ENCODE measurements around the gene IL17A.

Gene IL17A

DNA sequence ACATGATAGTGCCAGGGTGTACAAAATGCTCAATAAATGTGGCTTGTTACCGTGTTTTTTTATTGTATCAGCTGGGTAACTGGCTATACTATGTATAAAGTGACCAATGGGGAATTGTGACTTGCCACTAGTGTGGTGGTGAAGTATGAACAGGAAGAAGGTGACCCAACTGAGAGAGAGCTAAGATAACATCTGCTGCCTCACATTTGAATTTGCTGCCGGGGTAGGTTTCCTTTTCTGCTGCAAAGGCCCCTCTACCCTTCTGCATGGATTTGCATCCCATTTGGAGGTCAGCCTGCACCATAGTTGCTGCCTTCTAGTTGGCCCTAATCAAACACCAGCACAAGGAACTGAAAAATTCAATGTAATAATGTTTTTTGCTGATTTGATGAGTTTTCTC lies 24.1 kb downstream of the IL17A start:
- DNase-seq = no peak

DNA sequence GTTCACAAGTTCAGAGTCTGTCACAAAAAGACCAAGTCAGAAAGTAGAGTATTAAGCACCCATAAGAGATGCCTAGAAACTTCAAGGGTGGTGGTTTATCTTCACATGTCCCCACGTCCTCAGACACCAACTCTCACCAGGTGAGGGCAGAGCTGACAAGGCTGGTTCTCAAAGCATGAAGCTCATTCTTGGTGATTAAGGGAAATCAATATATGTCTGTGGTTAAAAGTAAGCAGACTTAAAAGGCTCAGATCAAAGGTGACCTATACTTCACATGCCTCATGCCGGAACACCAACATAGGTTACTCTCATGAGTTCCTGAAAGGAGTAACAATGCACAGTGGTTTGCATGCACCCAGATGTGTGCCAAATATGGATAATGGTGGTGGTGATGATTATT lies 27.0 kb downstream of the IL17A start:
- no peak for DNase-seq

DNA sequence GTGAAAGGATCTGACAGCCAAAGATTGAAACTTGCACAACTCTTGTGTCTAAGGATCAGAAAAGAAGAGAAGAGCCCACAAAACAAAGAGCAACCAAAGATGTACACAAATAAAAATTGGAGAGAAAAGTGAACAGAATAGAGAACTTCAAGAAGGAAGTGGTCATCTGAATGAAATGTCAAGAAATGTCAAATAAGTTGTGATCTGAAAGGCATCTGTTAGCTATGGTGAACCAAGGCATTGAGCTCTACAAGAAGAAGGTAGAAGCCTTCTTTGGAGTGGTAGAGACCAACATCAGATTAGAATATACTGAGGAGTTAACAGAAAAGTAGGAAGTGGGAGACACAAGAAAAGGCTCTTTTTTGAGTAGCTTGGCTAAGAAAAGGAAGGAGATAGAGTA lies 29.6 kb downstream of the IL17A start:
- no peak for DNase-seq

DNA sequence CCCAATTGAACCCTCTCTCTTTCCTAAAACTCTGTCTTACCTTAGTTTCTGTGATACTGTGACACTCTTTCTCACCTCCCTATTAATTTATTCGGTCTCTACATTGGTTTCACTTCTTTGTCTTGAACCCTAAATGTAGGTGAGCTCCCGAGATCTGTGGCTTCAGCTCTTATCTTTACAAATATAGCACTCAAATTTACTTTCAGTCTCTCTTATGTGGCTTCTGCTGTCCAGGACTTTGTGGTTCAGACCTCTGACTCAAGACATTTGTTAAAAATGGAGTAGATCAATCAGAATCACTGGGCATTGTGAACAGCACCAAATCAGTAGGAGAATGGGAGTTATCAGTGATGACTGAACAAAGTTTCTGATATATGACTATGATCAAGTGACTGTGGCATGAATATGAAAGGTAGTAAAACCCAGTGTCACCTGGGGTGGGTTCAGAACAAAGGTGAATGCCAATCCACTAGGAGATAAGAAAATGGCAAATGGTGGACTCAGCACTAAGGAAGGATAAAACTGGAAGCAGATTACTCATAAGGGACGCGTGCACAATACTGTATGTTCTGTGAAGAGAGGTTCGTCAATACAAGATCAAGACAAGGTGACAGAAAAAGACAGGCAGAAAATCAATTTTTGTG lies 30.9 kb downstream of the IL17A start:
- DNase-seq = no peak

DNA sequence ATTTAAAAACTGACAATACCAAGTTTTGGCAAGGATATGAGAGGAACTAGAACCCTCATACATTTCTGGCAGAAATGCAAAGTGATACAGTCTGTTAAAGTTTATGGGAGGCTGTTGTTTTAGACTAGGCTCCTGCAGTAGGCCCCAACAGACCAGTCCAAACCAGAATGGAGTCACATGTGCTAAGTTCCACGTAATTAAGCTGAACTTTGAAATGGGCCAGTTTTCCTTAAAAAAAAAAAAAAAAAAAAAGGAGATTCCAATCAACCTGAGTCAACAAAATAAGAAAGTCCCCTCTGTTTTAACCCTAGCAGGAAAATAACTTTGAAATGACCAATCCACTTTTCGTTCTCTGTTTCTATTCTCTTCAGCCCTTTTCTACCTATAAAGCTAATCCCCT lies 31.6 kb downstream of the IL17A start:
- DNase-seq = no peak

DNA sequence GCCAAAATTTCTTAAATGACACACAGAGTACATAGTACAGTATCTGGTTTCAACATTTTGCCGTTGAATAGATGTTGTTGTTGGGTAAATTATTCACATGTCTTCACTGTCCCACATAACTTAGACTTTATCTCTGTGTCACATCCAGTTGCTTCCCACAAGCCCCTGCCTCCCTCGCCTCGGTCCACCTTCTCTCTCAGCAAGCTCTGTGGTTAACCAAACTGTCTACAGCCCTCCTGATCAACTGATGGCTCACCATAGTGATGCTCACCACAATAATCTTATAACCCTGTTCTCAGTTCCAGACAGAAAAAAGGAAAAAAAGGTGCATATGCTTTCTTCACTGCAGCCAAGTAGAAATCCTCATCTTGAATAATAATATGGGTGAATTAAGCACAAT lies 35.1 kb downstream of the IL17A start:
- DNase-seq = no peak

DNA sequence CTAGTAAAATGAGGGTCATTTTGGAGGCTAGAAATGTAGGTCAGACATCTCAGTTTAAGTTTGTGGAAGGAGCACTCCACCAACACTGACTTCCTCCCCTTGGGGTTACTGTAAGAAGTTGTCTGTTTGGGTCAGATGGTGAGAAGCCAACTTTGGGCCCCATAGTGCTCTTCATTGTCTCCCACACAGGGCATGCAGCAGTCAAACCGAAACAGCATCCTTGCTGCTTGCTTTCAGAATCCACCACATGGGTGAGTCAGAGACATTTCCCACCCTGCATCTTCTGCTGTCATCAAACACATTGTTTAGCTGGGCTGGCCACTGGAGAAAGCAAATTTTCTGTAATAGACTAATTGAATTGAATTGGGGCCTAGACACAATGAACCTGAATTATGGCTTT lies 41.3 kb downstream of the IL17A start:
- DNase-seq = no peak

DNA sequence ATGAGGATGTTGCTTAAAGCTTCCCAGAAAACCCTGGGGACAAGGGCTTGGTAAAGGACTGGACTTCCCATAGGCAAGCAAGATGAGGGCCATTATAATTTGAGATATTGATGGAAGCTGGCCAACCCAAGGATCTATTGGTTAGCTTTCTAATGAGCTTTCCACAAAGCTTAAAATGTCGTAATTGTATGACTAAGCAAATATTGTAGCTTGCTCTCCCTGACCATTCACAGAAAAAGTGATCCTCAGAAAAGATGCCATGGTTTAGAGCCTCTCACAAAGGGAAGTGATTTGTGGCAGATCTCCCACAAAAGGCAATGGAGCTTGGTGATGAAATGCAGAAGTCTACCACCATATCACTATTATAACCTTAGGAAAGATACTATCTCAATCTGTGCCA lies 44.5 kb downstream of the IL17A start:
- no peak for DNase-seq

DNA sequence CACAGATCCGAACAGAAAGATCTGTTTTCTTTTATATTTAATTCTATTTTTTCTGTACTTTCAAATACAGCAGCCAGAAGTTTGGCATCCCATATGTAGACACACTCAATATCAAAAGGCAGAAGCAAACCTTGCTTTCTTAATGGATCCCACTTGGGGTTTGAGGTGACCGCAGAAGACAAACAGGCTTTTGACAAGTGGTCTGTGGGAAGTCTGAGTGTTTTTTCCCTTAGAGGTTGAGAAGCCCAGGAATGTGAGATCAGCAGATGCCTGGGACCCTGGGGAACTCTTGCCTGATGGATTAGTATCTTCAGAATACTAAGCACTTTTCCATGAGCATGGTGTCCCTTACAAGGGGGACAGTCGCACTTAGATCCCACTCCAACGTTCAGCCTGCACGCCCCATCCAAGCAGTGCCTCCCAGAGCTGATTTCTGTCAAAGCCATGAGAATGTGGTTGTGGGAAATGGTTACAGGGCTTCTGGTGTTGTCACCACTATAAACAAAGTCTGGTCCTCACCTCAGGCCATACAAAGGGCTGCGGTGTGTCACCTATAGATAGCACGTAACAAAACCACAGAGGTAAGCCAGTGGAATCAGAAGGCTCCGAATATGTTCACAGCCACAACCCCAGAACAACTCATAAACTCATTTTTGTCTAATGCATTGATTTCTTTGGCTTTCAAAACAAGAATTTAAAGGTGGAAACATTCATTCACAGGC lies 45.4 kb downstream of the IL17A start:
- DNase-seq = no peak

DNA sequence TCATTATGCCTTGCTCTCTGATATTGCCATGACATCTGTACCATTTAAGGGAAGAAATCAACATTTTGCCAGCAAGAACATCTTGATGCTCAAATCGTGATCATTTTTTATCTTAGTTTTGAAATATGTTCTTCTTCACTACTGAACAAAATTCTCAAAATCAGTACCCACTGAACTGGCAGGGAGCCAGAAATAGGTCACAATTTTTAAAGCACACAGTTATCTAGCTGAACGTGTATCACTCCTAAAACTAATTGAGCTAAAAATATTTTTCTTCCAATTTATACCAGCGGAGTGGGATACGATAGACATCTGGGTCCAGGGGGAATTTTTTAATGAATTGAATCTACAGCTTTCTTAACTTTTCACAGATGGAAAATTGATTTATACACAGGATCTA lies 46.8 kb downstream of the IL17A start:
- no peak for DNase-seq

DNA sequence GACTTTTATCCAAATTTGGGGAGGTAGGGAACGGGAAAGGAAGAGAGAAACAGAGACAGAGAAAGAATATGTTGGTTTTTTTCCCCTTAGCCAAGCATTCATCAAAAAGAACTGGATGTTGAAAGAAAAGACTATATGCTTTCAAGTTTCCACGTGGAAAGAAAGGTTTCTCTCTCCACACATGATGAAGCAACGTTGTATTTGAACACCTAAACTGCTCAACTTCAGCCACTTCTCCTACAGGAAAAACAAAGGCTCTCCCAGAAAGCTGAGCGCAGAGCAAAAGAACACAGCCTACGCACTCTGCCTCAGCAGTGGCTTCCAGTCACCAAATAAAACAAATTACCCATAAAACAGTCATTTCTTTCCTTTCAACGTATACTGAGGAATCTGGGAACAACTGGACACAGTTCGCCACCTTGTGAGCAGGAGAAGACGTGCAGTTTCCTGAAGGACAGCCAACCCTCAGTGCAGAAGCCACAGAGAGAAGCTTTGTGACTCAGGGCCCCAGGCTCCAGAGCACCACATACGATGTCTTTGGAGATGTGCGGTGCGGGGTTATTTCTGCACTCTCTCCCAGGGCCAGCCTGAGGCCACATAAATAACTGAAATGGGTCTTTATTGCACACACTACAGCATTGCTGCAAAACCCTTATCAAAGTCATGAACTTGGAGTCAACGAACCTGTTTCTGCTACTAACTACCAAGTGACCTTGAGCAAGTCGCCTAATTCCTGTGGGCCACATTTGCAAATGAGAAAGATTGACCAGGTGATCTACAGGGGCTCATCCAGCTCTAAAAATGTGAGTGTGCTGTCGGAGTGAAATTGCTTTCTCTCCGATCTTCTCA lies 48.0 kb downstream of the IL17A start:
- DNase-seq = no peak

Data from anterior cingulate cortex (tissue), 58 donors.